ENCODE results near the gene FHL2.

FHL2 gene

DNA sequence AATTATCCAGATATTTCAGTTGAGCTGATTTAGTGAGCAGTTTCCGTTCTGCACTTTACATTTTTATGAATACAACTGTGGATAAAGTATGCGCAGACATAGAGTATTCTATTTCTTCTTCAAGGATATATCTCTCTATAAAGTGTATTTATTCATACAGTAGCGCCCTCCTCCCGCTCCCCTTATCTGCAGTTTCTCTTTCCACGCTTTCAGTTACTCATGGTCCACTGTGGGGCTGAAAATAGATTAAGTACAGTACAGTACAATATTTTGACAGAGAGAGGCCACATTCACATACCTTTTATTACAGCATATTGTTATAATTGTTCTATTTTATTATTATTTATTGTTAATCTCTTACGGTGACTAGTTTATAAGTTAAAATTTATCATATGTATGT lies 19.7 kb upstream of the FHL2 start:
- Histone ChIP-seq H3K9ac (ENCODE audit: low read depth, low read length) (no peak overlapping the region), H3K27me3 (ENCODE audit: insufficient read depth, low read length) (no peaks in the 10 kb centered on the region), H3K4me3 (ENCODE audit: low read length) (no peak overlapping the region), H3K36me3 (ENCODE audit: insufficient read depth, low read length) (no peaks in the 10 kb centered on the region), H3K9me3 (ENCODE audit: insufficient read depth, low read depth, low read length) (no peaks in the 10 kb centered on the region), H3K4me1 (ENCODE audit: insufficient read depth, low read length) (no peaks in the 10 kb centered on the region), H3K27ac (ENCODE audit: low read depth, low read length) (no peak overlapping the region)
- 100% methylated on average over 1 of the region's 6 CpGs for WGBS

DNA sequence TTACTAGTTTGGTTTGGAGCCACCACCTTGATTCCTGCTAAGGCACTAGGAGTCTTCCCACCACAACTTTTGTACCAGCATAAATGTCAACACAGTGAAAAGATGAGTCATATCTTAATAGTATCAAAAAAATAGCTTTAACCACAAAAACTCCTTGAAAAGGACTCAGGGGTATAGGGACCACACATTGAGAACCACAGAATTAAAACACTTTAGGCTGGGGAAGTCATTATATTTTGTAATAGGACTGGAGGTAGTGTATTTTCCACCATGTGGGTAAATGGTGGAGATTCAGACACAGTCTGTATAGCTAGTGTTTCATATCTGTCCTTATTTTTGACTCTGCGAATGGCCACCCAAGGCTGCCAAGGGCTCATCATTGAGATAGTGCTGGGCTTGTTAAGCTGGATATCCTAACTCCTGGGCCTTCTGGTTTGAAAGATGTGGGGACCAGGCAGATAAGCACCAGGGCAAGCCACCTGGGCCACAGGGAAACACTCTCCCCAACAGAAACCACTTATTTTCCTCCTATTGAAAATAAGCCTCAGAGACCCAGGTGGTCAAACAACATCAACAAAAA lies 19.1 kb upstream of the FHL2 start:
- Histone ChIP-seq H3K27ac (ENCODE audit: low read depth, low read length) (no peak overlapping the region), H3K27me3 (ENCODE audit: insufficient read depth, low read length) (no peaks in the 10 kb centered on the region)
- WGBS, result 95% methylated on average over 1 of the region's 1 CpG

DNA sequence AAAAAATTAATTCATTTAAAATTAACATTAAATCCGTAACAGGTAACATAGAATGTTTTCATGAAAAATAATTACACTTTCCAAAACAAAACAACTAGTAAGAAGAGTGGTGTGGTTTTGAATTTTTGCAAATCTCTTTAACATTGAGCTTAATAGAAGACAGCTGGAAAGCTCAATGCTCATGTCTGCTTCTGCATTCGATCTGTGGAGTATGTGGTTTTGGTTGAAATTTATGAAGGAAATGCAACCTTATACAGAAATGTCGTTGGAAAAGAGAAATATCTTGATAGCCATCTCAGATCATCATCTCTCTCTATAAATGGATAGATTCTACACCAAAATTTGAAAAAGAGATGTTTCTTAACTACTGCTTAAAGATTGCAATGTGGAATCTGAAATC lies 17.3 kb upstream of the FHL2 start:
- Histone ChIP-seq H3K4me1 (ENCODE audit: insufficient read depth, low read length) (no peaks in the 10 kb centered on the region), H3K9ac (ENCODE audit: low read depth, low read length) (no peak overlapping the region), H3K4me3 (ENCODE audit: low read length) (no peak overlapping the region), H3K9me3 (ENCODE audit: insufficient read depth, low read depth, low read length) (no peaks in the 10 kb centered on the region), H3K27ac (ENCODE audit: low read depth, low read length) (no peak overlapping the region), H3K36me3 (ENCODE audit: insufficient read depth, low read length) (no peaks in the 10 kb centered on the region), H3K27me3 (ENCODE audit: insufficient read depth, low read length) (no peaks in the 10 kb centered on the region)
- WGBS, result 100% methylated on average over 1 of the region's 3 CpGs

More for the DNA sequence above, 19.1 kb upstream of the FHL2 start:
- no peaks in the 10 kb centered on the region for H3K36me3 ChIP-seq (ENCODE audit: insufficient read depth, low read length)
- no peaks in the 10 kb centered on the region for H3K4me1 ChIP-seq (ENCODE audit: insufficient read depth, low read length)
- no peak overlapping the region for H3K4me3 ChIP-seq (ENCODE audit: low read length)
- no peak overlapping the region for H3K9ac ChIP-seq (ENCODE audit: low read depth, low read length)
- no peaks in the 10 kb centered on the region for H3K9me3 ChIP-seq (ENCODE audit: insufficient read depth, low read depth, low read length)

DNA sequence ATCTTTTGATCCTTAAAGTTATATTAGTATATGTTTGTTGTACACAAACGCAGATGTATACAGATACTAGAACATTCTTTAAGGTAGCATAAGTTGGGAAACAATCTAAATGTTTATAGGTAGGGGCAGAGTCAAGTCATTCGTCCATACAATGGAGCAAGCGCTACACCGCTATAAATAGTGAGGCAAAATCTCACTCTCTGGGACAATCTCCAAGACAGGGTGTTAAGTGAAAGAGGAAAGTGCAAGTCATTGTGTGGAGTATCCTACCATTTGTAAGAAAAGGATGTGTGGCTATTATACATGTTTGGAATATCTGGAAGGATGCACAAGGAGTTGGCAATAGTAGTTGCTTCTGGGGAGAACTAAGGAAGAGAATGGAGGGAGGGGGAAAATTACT lies 16.2 kb upstream of the FHL2 start:
- H3K9ac ChIP-seq (ENCODE audit: low read depth, low read length), result no peak overlapping the region
- no peaks in the 10 kb centered on the region for H3K9me3 ChIP-seq (ENCODE audit: insufficient read depth, low read depth, low read length)
- H3K27ac ChIP-seq (ENCODE audit: low read depth, low read length), result no peak overlapping the region
- 97% methylated on average over 3 of the region's 4 CpGs for WGBS
- H3K36me3 ChIP-seq (ENCODE audit: insufficient read depth, low read length), result no peaks in the 10 kb centered on the region
- H3K4me1 ChIP-seq (ENCODE audit: insufficient read depth, low read length), result no peaks in the 10 kb centered on the region
- no peaks in the 10 kb centered on the region for H3K27me3 ChIP-seq (ENCODE audit: insufficient read depth, low read length)
- no peak overlapping the region for H3K4me3 ChIP-seq (ENCODE audit: low read length)

DNA sequence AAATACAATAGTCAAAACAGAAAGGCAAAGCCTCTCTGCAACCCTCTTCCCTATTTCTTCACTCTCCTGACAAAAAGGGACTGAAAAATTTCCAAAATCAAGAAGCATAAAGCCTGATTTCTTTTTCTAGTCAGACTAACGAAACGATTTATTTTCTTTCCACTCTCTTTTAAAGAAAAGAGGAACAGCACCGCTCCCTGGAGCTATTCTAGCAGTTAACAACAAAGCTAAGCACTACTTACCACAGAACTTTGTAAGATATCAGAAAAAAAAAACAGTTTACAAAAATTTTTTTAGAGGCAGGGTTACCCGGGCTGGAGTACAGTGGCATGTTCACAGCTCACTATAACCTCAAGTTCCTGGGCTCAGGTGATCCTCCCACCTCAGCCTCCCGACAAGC lies 14.4 kb upstream of the FHL2 start:
- no peak overlapping the region for H3K27ac ChIP-seq (ENCODE audit: low read depth, low read length)
- no peak overlapping the region for H3K9ac ChIP-seq (ENCODE audit: low read depth, low read length)
- no peaks in the 10 kb centered on the region for H3K9me3 ChIP-seq (ENCODE audit: insufficient read depth, low read depth, low read length)
- no peaks in the 10 kb centered on the region for H3K4me1 ChIP-seq (ENCODE audit: insufficient read depth, low read length)
- no peaks in the 10 kb centered on the region for H3K27me3 ChIP-seq (ENCODE audit: insufficient read depth, low read length)
- no peaks in the 10 kb centered on the region for H3K36me3 ChIP-seq (ENCODE audit: insufficient read depth, low read length)
- WGBS, result 89% methylated on average over 5 of the region's 5 CpGs
- no peak overlapping the region for H3K4me3 ChIP-seq (ENCODE audit: low read length)

DNA sequence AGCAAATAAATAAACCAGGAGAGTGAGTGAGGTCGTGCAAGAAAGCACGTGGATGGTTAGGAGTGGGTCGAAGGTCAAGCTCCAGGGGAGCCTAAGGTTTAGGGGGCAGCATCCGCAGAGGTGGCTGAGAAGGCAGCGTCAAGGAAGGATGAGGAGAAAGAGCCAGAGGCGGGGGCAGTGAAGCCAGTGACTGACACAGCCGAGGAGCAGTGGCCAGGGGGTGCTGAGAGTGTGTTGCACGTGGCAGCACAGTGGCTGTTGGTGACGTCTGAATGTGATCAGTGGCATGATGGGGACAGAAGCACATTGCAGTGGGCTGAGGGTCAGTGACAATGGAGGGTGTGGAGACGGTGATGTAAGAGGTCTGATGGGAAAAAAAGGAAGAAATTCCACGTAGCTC lies 13.7 kb upstream of the FHL2 start:
- Histone ChIP-seq H3K36me3 (ENCODE audit: insufficient read depth, low read length) (no peaks in the 10 kb centered on the region), H3K9me3 (ENCODE audit: insufficient read depth, low read depth, low read length) (no peaks in the 10 kb centered on the region), H3K4me3 (ENCODE audit: low read length) (no peak overlapping the region), H3K27ac (ENCODE audit: low read depth, low read length) (no peak overlapping the region), H3K4me1 (ENCODE audit: insufficient read depth, low read length) (no peaks in the 10 kb centered on the region), H3K27me3 (ENCODE audit: insufficient read depth, low read length) (no peaks in the 10 kb centered on the region), H3K9ac (ENCODE audit: low read depth, low read length) (no peak overlapping the region)
- WGBS, result 85% methylated on average over 11 of the region's 11 CpGs

DNA sequence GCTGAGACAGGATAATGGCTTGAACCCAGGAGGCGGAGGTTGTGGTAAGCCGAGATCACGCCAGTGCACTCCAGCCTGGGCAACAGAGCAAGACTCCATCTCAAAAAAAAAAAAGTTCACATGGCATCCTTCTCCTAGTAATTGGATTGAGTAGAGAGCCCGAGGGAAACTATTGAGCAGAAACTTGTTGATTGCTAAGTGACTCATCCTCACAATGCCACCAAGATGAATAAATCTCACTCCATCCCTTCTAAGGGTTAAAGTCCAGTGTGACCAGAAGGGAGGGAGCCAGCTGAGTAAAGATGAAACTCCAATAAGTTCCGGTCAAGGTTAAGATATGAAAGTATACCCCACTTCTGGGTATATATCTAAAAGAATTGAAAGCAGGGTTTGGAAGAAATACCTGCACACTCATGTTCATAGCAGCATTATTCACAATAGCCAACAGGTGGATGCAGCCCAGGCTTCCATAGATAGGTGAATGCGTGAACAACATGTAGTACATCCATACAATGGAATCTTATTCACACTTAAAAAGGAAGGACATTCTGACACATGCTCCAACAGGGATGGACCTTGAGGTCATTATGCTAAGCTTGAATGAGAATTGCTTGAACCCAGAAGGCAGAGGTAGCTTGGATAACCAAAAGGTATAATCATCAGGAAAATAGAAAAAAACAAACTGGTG lies 13.0 kb upstream of the FHL2 start:
- Histone ChIP-seq H3K9me3 (ENCODE audit: insufficient read depth, low read depth, low read length) (no peaks in the 10 kb centered on the region), H3K4me1 (ENCODE audit: insufficient read depth, low read length) (no peaks in the 10 kb centered on the region), H3K9ac (ENCODE audit: low read depth, low read length) (no peak overlapping the region), H3K27me3 (ENCODE audit: insufficient read depth, low read length) (no peaks in the 10 kb centered on the region), H3K36me3 (ENCODE audit: insufficient read depth, low read length) (no peaks in the 10 kb centered on the region), H3K27ac (ENCODE audit: low read depth, low read length) (no peak overlapping the region), H3K4me3 (ENCODE audit: low read length) (no peak overlapping the region)
- 88% methylated on average over 4 of the region's 6 CpGs for WGBS

DNA sequence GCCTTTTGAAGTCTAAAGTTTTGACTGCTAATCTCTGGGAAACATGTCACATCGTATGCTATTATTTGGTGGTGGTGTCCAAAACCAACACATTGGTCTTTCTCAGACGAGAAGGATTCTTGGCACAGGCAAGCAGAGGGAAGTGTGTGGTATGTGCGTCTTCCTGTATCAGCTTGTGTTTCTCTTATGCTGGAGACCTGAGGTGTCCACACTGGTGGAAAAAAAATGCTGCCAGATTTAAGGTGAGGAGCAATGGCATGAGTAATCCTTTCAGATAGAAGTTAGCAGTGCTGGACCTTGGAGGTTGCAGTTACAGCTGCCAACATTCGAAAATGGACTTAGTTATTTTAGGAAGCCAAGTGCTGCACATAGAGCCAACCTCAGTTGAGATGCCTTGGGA lies 11.7 kb upstream of the FHL2 start:
- Histone ChIP-seq H3K4me3 (ENCODE audit: low read length) (no peak overlapping the region), H3K36me3 (ENCODE audit: insufficient read depth, low read length) (no peaks in the 10 kb centered on the region), H3K9ac (ENCODE audit: low read depth, low read length) (no peak overlapping the region), H3K27me3 (ENCODE audit: insufficient read depth, low read length) (no peaks in the 10 kb centered on the region), H3K4me1 (ENCODE audit: insufficient read depth, low read length) (no peaks in the 10 kb centered on the region), H3K9me3 (ENCODE audit: insufficient read depth, low read depth, low read length) (no peaks in the 10 kb centered on the region), H3K27ac (ENCODE audit: low read depth, low read length) (no peak overlapping the region)
- WGBS, result 94% methylated on average over 4 of the region's 4 CpGs

DNA sequence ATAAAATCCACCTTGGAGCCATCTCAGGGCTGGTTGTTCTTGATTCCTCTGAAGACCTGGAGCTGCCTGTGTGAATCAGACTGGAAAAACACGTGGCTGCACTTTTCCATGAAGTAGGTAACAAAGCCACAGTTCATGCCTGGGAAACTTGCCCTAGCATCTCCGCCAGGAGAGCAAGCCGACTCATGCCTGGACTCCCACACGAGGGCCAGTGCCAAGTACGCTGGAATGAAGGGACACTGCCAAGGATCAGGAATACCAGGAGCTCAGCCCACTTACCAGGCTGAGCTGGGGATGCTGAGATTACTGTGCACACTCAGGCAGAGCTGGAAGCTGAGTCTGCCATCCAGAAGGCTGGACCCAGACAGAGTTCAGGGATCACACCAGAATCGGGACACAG lies 10.9 kb upstream of the FHL2 start:
- H3K27me3 ChIP-seq (ENCODE audit: insufficient read depth, low read length), result no peaks in the 10 kb centered on the region
- WGBS, result 92% methylated on average over 6 of the region's 6 CpGs
- H3K27ac ChIP-seq (ENCODE audit: low read depth, low read length), result no peak overlapping the region
- H3K9me3 ChIP-seq (ENCODE audit: insufficient read depth, low read depth, low read length), result no peaks in the 10 kb centered on the region
- H3K9ac ChIP-seq (ENCODE audit: low read depth, low read length), result no peak overlapping the region
- H3K36me3 ChIP-seq (ENCODE audit: insufficient read depth, low read length), result no peaks in the 10 kb centered on the region
- H3K4me3 ChIP-seq (ENCODE audit: low read length), result no peak overlapping the region
- no peaks in the 10 kb centered on the region for H3K4me1 ChIP-seq (ENCODE audit: insufficient read depth, low read length)

DNA sequence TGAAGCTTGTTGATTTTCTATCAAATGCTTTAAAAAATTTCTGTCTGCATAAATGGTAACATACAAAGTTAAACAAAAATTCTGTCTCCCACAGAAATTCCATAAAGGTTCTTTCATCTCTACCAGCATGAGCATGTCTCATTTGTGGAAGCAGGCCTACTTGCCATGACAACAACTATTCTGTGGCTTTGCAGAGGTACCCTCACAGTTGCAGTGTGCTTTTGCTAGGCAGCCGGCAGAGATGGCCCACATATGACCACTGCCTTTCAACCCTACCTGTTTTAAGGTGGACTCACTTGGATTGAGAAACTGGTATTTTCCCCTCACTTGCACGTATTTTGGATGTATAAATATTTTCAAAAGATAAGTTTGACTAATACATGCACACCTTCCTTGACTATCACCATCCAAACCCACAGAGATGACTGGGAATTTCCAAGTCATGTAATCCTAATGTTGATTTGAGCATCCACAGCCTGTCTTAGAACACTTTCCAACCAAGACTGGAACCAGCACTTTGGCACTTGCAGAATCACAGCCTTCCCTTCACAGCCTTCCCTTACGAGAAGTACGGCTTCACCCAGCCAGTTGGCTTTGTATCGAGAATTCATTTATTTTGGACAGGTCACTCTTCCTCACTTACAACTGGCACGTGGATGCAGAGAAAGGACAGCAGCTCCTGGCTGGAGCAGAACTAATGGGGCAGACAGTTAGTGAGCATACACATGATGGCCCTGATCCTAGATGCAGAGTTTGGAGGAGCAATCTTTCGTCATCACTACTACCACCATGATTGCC lies 9.3 kb upstream of the FHL2 start:
- H3K4me3 ChIP-seq (ENCODE audit: low read length), result no peak overlapping the region
- no peaks in the 10 kb centered on the region for H3K27me3 ChIP-seq (ENCODE audit: insufficient read depth, low read length)
- no peak overlapping the region for H3K9ac ChIP-seq (ENCODE audit: low read depth, low read length)
- H3K36me3 ChIP-seq (ENCODE audit: insufficient read depth, low read length), result no peaks in the 10 kb centered on the region
- 95% methylated on average over 7 of the region's 7 CpGs for WGBS
- peaks cover 14% of the 10 kb centered on the region for H3K4me1 ChIP-seq (ENCODE audit: insufficient read depth, low read length)
- no peak overlapping the region for H3K27ac ChIP-seq (ENCODE audit: low read depth, low read length)
- H3K9me3 ChIP-seq (ENCODE audit: insufficient read depth, low read depth, low read length), result no peaks in the 10 kb centered on the region

DNA sequence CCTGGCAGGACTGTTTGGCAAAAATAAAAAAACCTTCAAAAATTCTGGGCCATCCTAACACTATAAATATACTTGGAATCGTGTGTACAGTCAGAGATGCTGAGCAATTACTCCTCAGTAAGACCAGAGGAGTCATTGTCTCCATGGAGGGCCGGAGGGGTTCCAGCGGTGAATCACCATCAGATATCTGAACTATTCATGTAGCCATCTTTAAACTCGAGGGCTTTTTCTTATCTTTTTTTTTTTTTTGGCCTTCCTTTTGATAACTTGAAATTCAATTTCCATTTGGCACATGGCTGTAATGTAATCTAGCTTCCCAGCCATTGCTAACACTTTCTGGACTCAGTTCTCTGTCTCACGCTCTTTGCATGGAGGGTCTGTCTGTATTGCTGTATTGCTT lies 7.4 kb upstream of the FHL2 start:
- Histone ChIP-seq H3K9ac (ENCODE audit: low read depth, low read length) (no peak overlapping the region), H3K36me3 (ENCODE audit: insufficient read depth, low read length) (no peaks in the 10 kb centered on the region), H3K27me3 (ENCODE audit: insufficient read depth, low read length) (no peaks in the 10 kb centered on the region), H3K9me3 (ENCODE audit: insufficient read depth, low read depth, low read length) (no peaks in the 10 kb centered on the region), H3K27ac (ENCODE audit: low read depth, low read length) (no peak overlapping the region), H3K4me3 (ENCODE audit: low read length) (no peak overlapping the region), H3K4me1 (ENCODE audit: insufficient read depth, low read length) (peaks cover 17% of the 10 kb centered on the region)
- WGBS, result 90% methylated on average over 5 of the region's 5 CpGs

Measured in HUES64 (cell line).